Neural cell (in vitro differentiated cells): Measurements from ENCODE around the gene TFCP2L1. TPM values are rescaled to one million over a fixed set of nuclear protein-coding genes. Genes with fewer than 3 reads are reported as not detected.

Experiments
- H2AFZ ChIP-seq: fragments of 200-600, 300-800 bp; sonication (generic), shearing (Covaris generic); 2 replicates; pipeline ENCODE4 v1.6.0; 2014; ENCODE audit warnings: low read depth, mild to moderate bottlenecking, antibody characterized with exemption, low read length, moderate library complexity
- H3F3A ChIP-seq: fragments of 200-600 bp; shearing (Covaris generic); 2 replicates; pipeline ENCODE4 v1.6.1; 2016; ENCODE audit warnings: mild to moderate bottlenecking, moderate library complexity, mixed read lengths, antibody characterized with exemption, low read length; ENCODE audit not compliant: insufficient read depth, poor library complexity, severe bottlenecking
- H3K27ac ChIP-seq: fragments of 200-600, 300-800 bp; sonication (generic), shearing (Covaris generic); 2 replicates; pipeline ENCODE4 v1.5.1; 2014; ENCODE audit warnings: mild to moderate bottlenecking, low read length, moderate library complexity
- H3K27me3 ChIP-seq: fragments of 300-800, 200-600 bp; sonication (generic), shearing (Covaris generic); 2 replicates; pipeline ENCODE4 v1.6.0; 2014; ENCODE audit warnings: mild to moderate bottlenecking, low read depth, low read length, moderate library complexity; ENCODE audit not compliant: insufficient read depth
- H3K36me3 ChIP-seq: fragments of 300-800, 200-600 bp; sonication (generic), shearing (Covaris generic); 2 replicates; pipeline ENCODE4 v1.5.1; 2014; ENCODE audit warnings: mild to moderate bottlenecking, antibody characterized with exemption, low read length, moderate library complexity; ENCODE audit not compliant: insufficient read depth
- H3K4me2 ChIP-seq: fragments of 300-800, 200-600 bp; sonication (generic), shearing (Covaris generic); 2 replicates; pipeline ENCODE4 v1.6.0; 2014; ENCODE audit warnings: mild to moderate bottlenecking, low read length
- H3K4me3 ChIP-seq: fragments of 300-800, 200-600 bp; sonication (generic), shearing (Covaris generic); 2 replicates; pipeline ENCODE4 v1.5.1; 2014; ENCODE audit warnings: mild to moderate bottlenecking, low read length, moderate library complexity
- H3K79me2 ChIP-seq: fragments of 200-600 bp; shearing (Covaris generic); replicated peaks from 2 replicates; pipeline ENCODE4 v1.6.0; 2014; ENCODE audit warnings: mild to moderate bottlenecking, low read length, moderate library complexity; ENCODE audit not compliant: insufficient read depth
- H3K9ac ChIP-seq: fragments of 300-800, 200-600 bp; sonication (generic), shearing (Covaris generic); 2 replicates; pipeline ENCODE4 v1.6.1; 2016; ENCODE audit warnings: mild to moderate bottlenecking, low read length, mixed read lengths
- H3K9me2 ChIP-seq: fragments of 200-600 bp; shearing (Covaris generic); 2 replicates; pipeline ENCODE4 v1.6.1; 2016; ENCODE audit warnings: mild to moderate bottlenecking, low read length, mixed read lengths; ENCODE audit not compliant: insufficient read depth
- H3K9me3 ChIP-seq: fragments of 200-600, 300-800 bp; sonication (generic), shearing (Covaris generic); 2 replicates; pipeline ENCODE4 v1.6.1; 2016; ENCODE audit warnings: mild to moderate bottlenecking, mixed run types, low read length, moderate library complexity, mixed read lengths
- H4K20me1 ChIP-seq: fragments of 200-600 bp; shearing (Covaris generic); 2 replicates; pipeline ENCODE4 v1.6.1; 2016; ENCODE audit warnings: mild to moderate bottlenecking, mixed run types; ENCODE audit not compliant: insufficient read depth
- EP300 ChIP-seq: fragments of 450-650 bp; conservative IDR thresholded peaks from 2 replicates; pipeline ENCODE4 v1.6.1; 2014; ENCODE audit warnings: antibody characterized with exemption, mild to moderate bottlenecking, moderate library complexity; ENCODE audit not compliant: poor library complexity, severe bottlenecking
- EZH2 ChIP-seq: fragments of 200-600, 300-800 bp; shearing (Covaris generic), sonication (generic); IDR thresholded peaks from 2 replicates; pipeline ENCODE4 v1.6.1; 2014; ENCODE audit warnings: antibody characterized with exemption, low read length, borderline replicate concordance, mild to moderate bottlenecking; ENCODE audit not compliant: insufficient read depth, poor library complexity, severe bottlenecking
- MXI1 ChIP-seq: fragments of 450-650 bp; conservative IDR thresholded peaks from 2 replicates; pipeline ENCODE4 v1.6.1; 2014; ENCODE audit warnings: antibody characterized with exemption, mild to moderate bottlenecking; ENCODE audit not compliant: poor library complexity, severe bottlenecking
- POLR2AphosphoS5 ChIP-seq: IDR thresholded peaks from 2 replicates; pipeline ENCODE4 v1.6.1; 2012
- RAD21 ChIP-seq: fragments of 450-650 bp; conservative IDR thresholded peaks from 2 replicates; pipeline ENCODE4 v1.6.1; 2014; ENCODE audit warnings: antibody characterized with exemption, mild to moderate bottlenecking, moderate library complexity
- SMC3 ChIP-seq: fragments of 450-650 bp; conservative IDR thresholded peaks from 2 replicates; pipeline ENCODE4 v1.6.1; 2014; ENCODE audit warnings: antibody characterized with exemption, mild to moderate bottlenecking, moderate library complexity; ENCODE audit not compliant: poor library complexity
- TAF1 ChIP-seq: IDR thresholded peaks from 2 replicates; pipeline ENCODE4 v1.6.1; 2012; ENCODE audit warnings: low read depth
- polyA plus RNA-seq: library from polyadenylated mRNA; depleted of rRNA; stranded (reverse); fragments of >200 nt; gene quantifications from 2 replicates; pipeline ENCODE4 v1.2.3, GENCODE V29; 2014
- TF ChIP-seq, protein P1 (sequence below): IDR thresholded peaks from 2 replicates; pipeline ENCODE4 v1.6.1; 2012; ENCODE audit warnings: borderline replicate concordance
- TF ChIP-seq, protein P2 (sequence below): fragments of 450-650 bp; IDR thresholded peaks from 2 replicates; pipeline ENCODE4 v1.5.1; 2014; ENCODE audit warnings: antibody characterized with exemption, mild to moderate bottlenecking, moderate library complexity; ENCODE audit not compliant: poor library complexity, severe bottlenecking

The TFCP2L1 gene
- polyA plus RNA-seq, 1 donor from 2014 or later, result 0.04 TPM

DNA sequence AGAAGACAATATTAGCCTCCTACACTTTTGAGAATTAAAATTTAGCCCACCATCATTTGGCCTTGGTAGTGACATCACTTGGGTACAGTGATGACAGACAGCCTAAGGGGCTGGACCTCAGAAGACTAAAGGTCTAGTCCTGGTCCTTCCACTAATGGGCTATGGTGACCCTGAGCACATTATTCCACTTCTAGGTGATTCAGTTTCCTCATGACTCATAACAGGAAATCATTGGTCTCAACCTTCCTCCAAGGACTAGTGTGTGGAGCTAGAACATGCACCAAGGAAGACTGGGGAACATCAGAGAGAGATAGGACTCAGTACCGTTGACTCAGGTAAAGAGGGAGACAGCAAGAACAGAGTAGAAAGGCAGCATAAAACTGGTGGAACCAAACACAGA, 64.0 kb downstream of the TFCP2L1 start:
- no peaks in the 10 kb centered on the region for H3K9me2 ChIP-seq
- no peak overlapping the region for H3K4me2 ChIP-seq
- no peaks in the 10 kb centered on the region for H3F3A ChIP-seq
- no peak overlapping the region for H3K4me3 ChIP-seq
- no peaks in the 10 kb centered on the region for H3K9me3 ChIP-seq
- H3K36me3 ChIP-seq, result no peaks in the 10 kb centered on the region
- no peak overlapping the region for H2AFZ ChIP-seq
- no peak for TF ChIP-seq SMC3
- TF ChIP-seq, protein P1, sequence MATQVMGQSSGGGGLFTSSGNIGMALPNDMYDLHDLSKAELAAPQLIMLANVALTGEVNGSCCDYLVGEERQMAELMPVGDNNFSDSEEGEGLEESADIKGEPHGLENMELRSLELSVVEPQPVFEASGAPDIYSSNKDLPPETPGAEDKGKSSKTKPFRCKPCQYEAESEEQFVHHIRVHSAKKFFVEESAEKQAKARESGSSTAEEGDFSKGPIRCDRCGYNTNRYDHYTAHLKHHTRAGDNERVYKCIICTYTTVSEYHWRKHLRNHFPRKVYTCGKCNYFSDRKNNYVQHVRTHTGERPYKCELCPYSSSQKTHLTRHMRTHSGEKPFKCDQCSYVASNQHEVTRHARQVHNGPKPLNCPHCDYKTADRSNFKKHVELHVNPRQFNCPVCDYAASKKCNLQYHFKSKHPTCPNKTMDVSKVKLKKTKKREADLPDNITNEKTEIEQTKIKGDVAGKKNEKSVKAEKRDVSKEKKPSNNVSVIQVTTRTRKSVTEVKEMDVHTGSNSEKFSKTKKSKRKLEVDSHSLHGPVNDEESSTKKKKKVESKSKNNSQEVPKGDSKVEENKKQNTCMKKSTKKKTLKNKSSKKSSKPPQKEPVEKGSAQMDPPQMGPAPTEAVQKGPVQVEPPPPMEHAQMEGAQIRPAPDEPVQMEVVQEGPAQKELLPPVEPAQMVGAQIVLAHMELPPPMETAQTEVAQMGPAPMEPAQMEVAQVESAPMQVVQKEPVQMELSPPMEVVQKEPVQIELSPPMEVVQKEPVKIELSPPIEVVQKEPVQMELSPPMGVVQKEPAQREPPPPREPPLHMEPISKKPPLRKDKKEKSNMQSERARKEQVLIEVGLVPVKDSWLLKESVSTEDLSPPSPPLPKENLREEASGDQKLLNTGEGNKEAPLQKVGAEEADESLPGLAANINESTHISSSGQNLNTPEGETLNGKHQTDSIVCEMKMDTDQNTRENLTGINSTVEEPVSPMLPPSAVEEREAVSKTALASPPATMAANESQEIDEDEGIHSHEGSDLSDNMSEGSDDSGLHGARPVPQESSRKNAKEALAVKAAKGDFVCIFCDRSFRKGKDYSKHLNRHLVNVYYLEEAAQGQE, result no peak
- no peak for TF ChIP-seq MXI1
- TF ChIP-seq EP300, result no peak
- no peak for TF ChIP-seq POLR2AphosphoS5
- no peak for TF ChIP-seq RAD21
- no peaks in the 10 kb centered on the region for H4K20me1 ChIP-seq
- H3K27ac ChIP-seq, result no peak overlapping the region
- no peaks in the 10 kb centered on the region for H3K79me2 ChIP-seq
- H3K27me3 ChIP-seq, result no peaks in the 10 kb centered on the region
- H3K9ac ChIP-seq, result no peak overlapping the region

DNA sequence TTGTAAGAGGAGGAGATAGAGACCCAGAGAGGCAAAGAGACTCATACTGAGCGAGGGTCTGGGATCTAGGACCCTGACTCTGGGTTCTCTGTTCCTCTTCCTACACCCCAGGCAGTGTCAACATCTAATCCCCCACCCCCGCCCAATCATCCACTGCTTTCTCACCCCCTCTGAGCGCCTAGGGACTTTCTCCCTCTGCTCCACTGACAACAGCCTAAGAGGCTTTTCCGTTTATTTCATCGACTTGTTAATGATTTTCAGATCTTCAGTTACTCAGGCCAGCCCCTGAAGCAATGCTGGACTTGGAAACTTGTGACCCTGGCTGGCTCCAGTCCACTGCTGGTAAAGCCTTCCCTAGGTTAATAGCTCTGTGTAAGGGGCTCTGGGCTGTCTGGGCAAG, 65.1 kb downstream of the TFCP2L1 start:
- Histone ChIP-seq H3K27ac (no peak overlapping the region), H3K36me3 (no peaks in the 10 kb centered on the region), H3K4me2 (no peak overlapping the region), H3F3A (no peaks in the 10 kb centered on the region), H2AFZ (no peak overlapping the region), H3K4me3 (no peak overlapping the region), H3K9me3 (no peaks in the 10 kb centered on the region), H4K20me1 (no peaks in the 10 kb centered on the region), H3K9ac (no peak overlapping the region), H3K79me2 (no peaks in the 10 kb centered on the region), H3K9me2 (no peaks in the 10 kb centered on the region), H3K27me3 (no peaks in the 10 kb centered on the region)
- TF ChIP-seq SMC3 (no peak), EZH2 (no peak), POLR2AphosphoS5 (no peak), EP300 (no peak), RAD21 (no peak), MXI1 (no peak), TAF1 (no peak)
- TF ChIP-seq, protein P1, result no peak
- TF ChIP-seq, protein P2, sequence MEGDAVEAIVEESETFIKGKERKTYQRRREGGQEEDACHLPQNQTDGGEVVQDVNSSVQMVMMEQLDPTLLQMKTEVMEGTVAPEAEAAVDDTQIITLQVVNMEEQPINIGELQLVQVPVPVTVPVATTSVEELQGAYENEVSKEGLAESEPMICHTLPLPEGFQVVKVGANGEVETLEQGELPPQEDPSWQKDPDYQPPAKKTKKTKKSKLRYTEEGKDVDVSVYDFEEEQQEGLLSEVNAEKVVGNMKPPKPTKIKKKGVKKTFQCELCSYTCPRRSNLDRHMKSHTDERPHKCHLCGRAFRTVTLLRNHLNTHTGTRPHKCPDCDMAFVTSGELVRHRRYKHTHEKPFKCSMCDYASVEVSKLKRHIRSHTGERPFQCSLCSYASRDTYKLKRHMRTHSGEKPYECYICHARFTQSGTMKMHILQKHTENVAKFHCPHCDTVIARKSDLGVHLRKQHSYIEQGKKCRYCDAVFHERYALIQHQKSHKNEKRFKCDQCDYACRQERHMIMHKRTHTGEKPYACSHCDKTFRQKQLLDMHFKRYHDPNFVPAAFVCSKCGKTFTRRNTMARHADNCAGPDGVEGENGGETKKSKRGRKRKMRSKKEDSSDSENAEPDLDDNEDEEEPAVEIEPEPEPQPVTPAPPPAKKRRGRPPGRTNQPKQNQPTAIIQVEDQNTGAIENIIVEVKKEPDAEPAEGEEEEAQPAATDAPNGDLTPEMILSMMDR, result no peak
